ENCODE data around the gene DMBT1.

Gene DMBT1

DNA sequence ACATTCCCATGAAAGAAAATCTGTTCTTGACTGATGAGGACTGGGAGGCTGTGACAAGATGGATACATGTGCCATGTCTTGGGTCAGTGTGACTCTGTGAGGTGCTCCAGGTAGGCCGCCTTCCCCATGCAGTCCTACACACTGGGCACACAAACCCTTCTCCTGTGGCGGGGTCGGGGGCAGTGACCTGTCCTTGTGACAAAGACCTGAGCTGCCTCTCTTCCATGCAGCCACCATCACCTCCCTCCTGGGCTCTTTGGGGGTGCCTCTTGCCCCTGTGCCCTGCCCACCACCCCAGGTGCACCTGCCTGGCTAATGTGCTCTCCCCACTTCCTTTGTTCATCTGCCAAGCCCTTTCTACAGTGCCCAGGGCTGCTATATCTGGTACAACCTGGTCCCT lies 35.7 kb upstream of the DMBT1 start:
- Histone ChIP-seq H3K4me3 (ENCODE audit: low read depth, low read length) (no peak overlapping the region), H3K27me3 (ENCODE audit: control insufficient read depth, insufficient read depth, low read length) (no peaks in the 10 kb centered on the region), H3K9me3 (ENCODE audit: control insufficient read depth, low read length) (no peaks in the 10 kb centered on the region), H2AFZ (no peak overlapping the region), H3K4me1 (no peaks in the 10 kb centered on the region), H3K4me2 (ENCODE audit: low read length) (no peak overlapping the region), H3K9ac (no peak overlapping the region), H3K79me2 (no peaks in the 10 kb centered on the region), H3K36me3 (ENCODE audit: control insufficient read depth, insufficient read depth, low read length) (no peaks in the 10 kb centered on the region), H3K27ac (no peak overlapping the region)
- TF ChIP-seq, protein P1, sequence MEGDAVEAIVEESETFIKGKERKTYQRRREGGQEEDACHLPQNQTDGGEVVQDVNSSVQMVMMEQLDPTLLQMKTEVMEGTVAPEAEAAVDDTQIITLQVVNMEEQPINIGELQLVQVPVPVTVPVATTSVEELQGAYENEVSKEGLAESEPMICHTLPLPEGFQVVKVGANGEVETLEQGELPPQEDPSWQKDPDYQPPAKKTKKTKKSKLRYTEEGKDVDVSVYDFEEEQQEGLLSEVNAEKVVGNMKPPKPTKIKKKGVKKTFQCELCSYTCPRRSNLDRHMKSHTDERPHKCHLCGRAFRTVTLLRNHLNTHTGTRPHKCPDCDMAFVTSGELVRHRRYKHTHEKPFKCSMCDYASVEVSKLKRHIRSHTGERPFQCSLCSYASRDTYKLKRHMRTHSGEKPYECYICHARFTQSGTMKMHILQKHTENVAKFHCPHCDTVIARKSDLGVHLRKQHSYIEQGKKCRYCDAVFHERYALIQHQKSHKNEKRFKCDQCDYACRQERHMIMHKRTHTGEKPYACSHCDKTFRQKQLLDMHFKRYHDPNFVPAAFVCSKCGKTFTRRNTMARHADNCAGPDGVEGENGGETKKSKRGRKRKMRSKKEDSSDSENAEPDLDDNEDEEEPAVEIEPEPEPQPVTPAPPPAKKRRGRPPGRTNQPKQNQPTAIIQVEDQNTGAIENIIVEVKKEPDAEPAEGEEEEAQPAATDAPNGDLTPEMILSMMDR (IDR thresholded peaks at IDR 0.05): no peak

GRCh38 chr10:122525788-122526187 lies 34.8 kb upstream of the DMBT1 start:
- no peaks in the 10 kb centered on the region for H3K4me1 ChIP-seq
- TF ChIP-seq, protein P1 (IDR thresholded peaks at IDR 0.05): peak; percentile 44
- no peak overlapping the region for H3K9ac ChIP-seq
- H3K4me3 ChIP-seq (ENCODE audit: low read depth, low read length): no peak overlapping the region
- H3K4me2 ChIP-seq (ENCODE audit: low read length): no peak overlapping the region
- H3K36me3 ChIP-seq (ENCODE audit: control insufficient read depth, insufficient read depth, low read length): no peaks in the 10 kb centered on the region
- no peaks in the 10 kb centered on the region for H3K9me3 ChIP-seq (ENCODE audit: control insufficient read depth, low read length)
- no peaks in the 10 kb centered on the region for H3K79me2 ChIP-seq
- no peaks in the 10 kb centered on the region for H3K27me3 ChIP-seq (ENCODE audit: control insufficient read depth, insufficient read depth, low read length)
- H2AFZ ChIP-seq: no peak overlapping the region
- H3K27ac ChIP-seq: no peak overlapping the region

- Histone ChIP-seq H3K36me3 (ENCODE audit: control insufficient read depth, insufficient read depth, low read length) (no peaks in the 10 kb centered on the region), H3K4me3 (ENCODE audit: low read depth, low read length) (no peak overlapping the region), H3K27me3 (ENCODE audit: control insufficient read depth, insufficient read depth, low read length) (no peaks in the 10 kb centered on the region), H3K9ac (no peak overlapping the region), H3K4me1 (no peaks in the 10 kb centered on the region), H3K9me3 (ENCODE audit: control insufficient read depth, low read length) (no peaks in the 10 kb centered on the region), H2AFZ (no peak overlapping the region), H3K27ac (no peak overlapping the region), H3K4me2 (ENCODE audit: low read length) (no peak overlapping the region), H3K79me2 (no peaks in the 10 kb centered on the region)
- TF ChIP-seq, protein P1 (IDR thresholded peaks at IDR 0.05): no peak
These were observed 33.7 kb upstream of the DMBT1 start for GRCh38 chr10:122526892-122527291.

DNA sequence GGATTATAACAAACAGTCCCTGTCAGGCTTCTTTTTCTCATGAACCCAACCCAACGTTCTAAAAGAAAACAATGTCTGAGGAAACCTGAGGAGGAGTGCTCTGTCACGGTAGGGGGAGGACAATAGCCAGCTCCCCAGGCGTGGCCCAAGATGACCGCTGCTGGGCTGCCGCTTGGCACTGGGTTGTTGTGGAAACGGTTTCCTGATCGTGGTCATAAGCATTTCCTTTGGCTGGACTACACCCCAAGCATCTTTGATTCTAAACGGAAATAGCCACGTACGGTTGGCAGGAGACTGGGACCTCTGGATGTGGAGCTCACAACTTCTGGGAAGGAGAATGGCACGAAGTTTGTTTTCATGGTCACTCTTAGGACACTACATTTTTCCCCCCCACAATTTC lies 30.4 kb upstream of the DMBT1 start:
- Histone ChIP-seq H2AFZ (peak overlapping the region; percentile 21), H3K9ac (no peak overlapping the region), H3K27ac (peak overlapping the region; percentile 13), H3K4me2 (ENCODE audit: low read length) (no peak overlapping the region), H3K79me2 (no peaks in the 10 kb centered on the region), H3K4me1 (no peaks in the 10 kb centered on the region), H3K27me3 (ENCODE audit: control insufficient read depth, insufficient read depth, low read length) (no peaks in the 10 kb centered on the region), H3K36me3 (ENCODE audit: control insufficient read depth, insufficient read depth, low read length) (no peaks in the 10 kb centered on the region), H3K4me3 (ENCODE audit: low read depth, low read length) (no peak overlapping the region), H3K9me3 (ENCODE audit: control insufficient read depth, low read length) (no peaks in the 10 kb centered on the region)
- TF ChIP-seq, protein P1 (IDR thresholded peaks at IDR 0.05): no peak

- TF ChIP-seq, protein P1 (IDR thresholded peaks at IDR 0.05): no peak
- Histone ChIP-seq H3K9ac (no peak overlapping the region), H3K27me3 (ENCODE audit: control insufficient read depth, insufficient read depth, low read length) (no peaks in the 10 kb centered on the region), H3K9me3 (ENCODE audit: control insufficient read depth, low read length) (no peaks in the 10 kb centered on the region), H3K36me3 (ENCODE audit: control insufficient read depth, insufficient read depth, low read length) (no peaks in the 10 kb centered on the region), H3K27ac (no peak overlapping the region), H2AFZ (no peak overlapping the region), H3K4me1 (no peaks in the 10 kb centered on the region), H3K4me3 (ENCODE audit: low read depth, low read length) (no peak overlapping the region), H3K4me2 (ENCODE audit: low read length) (no peak overlapping the region), H3K79me2 (no peaks in the 10 kb centered on the region)
These were observed 29.3 kb upstream of the DMBT1 start for GRCh38 chr10:122531261-122531660.
